Measurements from ENCODE around the gene C12orf57. TPM values are rescaled to one million over a fixed set of nuclear protein-coding genes. Genes with fewer than 3 reads are reported as not detected.

The C12orf57 gene
- total and polyA plus RNA-seq, 9 of the 15 experiments (the other 6 are each of a cell fraction or from before 2014, with no cell fraction given): 26.7 to 191 (median 107) TPM

GRCh38 chr12:6935371-6936193 is 8.2 kb upstream of the C12orf57 start:
- H3K9ac ChIP-seq (ENCODE audit: insufficient read depth in 1 of 2, low read depth in 2 of 2, low read length in 2 of 2): peak overlapping the region in 1 of 2 experiments; percentile 68; a peak in 2 of 4 replicates

More at GRCh38 chr12:6935371-6936193, 8.2 kb upstream of the C12orf57 start:
- H3K4me1 ChIP-seq (replicated peaks in 1 of 2; ENCODE audit: control insufficient read depth in 2 of 2, insufficient read depth in 2 of 2, low read length in 2 of 2): peaks cover 23 to 42% of the 10 kb centered on the region in 2 experiments; a peak in 4 of 5 replicates
- DNase-seq (ENCODE audit: extremely low read depth in 1 of 4, low spot score in 3 of 4) (no peak), FAIRE-seq (no peak), ATAC-seq (no peak)
- intact Hi-C loops (cut with micrococcal nuclease) (no loop called here), in situ Hi-C loops (cut with MboI) (no loop called here)
- H3K27ac ChIP-seq (ENCODE audit: extremely low read depth, low read depth, low read length): no peak overlapping the region
- H3K79me2 ChIP-seq (ENCODE audit: control insufficient read depth, insufficient read depth, low read length): peaks cover 28% of the 10 kb centered on the region
- BruUV-seq (replicated peaks): no TSS peak
- peaks cover 69% of the 10 kb centered on the region; the same call in 2 of the 3 replicates for H3K36me3 ChIP-seq (ENCODE audit: control insufficient read depth, insufficient read depth, low read length)
- no peaks in the 10 kb centered on the region for H3K9me3 ChIP-seq (replicated peaks; ENCODE audit: control insufficient read depth, insufficient read depth, low read depth, low read length)
- H4K20me1 ChIP-seq (replicated peaks; ENCODE audit: control insufficient read depth, insufficient read depth, low read length): no peaks in the 10 kb centered on the region
- ChIA-PET POLR2A (interaction anchor here (0.6 to 8.1 kb wide), 6 partner anchors 9 to 83 kb away, joined by 3 to 61 read pairs (median 6); partner anchors contain the start of genes C12orf57 and RNU7-1), CTCF (ENCODE audit: low intra/inter-chr PET ratio) (no interaction called here)
- no peaks in the 10 kb centered on the region for H3K9me1 ChIP-seq (ENCODE audit: control insufficient read depth, insufficient read depth, low read length)
- no peak overlapping the region for H3K4me2 ChIP-seq (ENCODE audit: insufficient read depth, low read length)
- TF ChIP-seq HNRNPK (IDR thresholded peaks at IDR 0.05; ENCODE audit: low read depth, low read length, poor library complexity, severe bottlenecking): no peak
- peak; percentile 56 for TF ChIP-seq EGR1 (conservative IDR thresholded peaks at IDR 0.05)
- no peak for TF ChIP-seq HOMEZ (CRISPR knock-in tag; IDR thresholded peaks at IDR 0.05)
- no peak for TF ChIP-seq ATF7 (IDR thresholded peaks at IDR 0.05)
- TF ChIP-seq EP300 (IDR thresholded peaks at IDR 0.05; ENCODE audit: low read length): no peak
- H3K4me3 ChIP-seq: no peak overlapping the region
- no peaks in the 10 kb centered on the region for H3K27me3 ChIP-seq (ENCODE audit: control insufficient read depth in 2 of 2, insufficient read depth in 2 of 2, low read length in 2 of 2)
- H2AFZ ChIP-seq (ENCODE audit: low read depth, low read length): no peak overlapping the region
- WGBS (ENCODE audit: insufficient coverage, low coverage, missing lambda C conversion rate): 75% methylated on average over 7 of the region's 14 CpGs
